HG03439 (cell line): ENCODE data around the gene LPAR1.

Experiments
- ATAC-seq: cut with Tn5 transposase; IDR thresholded peaks from one replicate; pipeline ENCODE4 v1.9.1; 2021; ENCODE audit warnings: mild to moderate bottlenecking, moderate library complexity; ENCODE audit not compliant: unreplicated experiment

The LPAR1 gene

DNA sequence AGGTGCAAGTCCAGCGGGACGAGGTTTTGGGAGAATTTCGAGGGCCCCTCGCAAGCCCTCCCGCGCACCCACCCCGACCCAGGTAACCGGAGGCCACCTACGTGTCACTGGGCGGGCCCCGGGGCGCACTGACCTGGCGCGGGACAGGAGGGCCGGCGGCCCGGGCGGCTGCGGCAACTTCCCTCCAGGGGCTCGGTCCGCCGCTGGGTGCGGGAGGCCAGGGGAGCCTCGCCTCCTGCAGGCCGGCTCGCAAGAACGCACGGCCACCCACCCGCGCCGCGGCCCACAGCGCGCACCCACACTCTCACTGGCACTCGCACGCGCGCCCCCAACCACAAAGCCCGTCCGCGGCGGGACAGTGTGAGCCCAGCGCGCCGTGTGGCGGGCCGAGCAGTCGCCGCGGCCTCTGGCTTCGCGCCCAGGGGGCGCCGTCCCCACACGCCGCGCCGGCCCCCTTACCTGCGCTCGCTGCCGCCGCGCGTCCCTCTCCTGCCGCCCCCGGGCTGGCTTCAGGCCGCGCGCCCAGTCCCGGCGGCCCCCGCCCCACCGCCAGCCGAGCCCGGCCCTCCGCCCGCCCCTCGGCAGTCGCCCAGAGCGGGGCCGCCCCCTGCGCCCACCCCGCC lies 451 bp downstream of the LPAR1 start:
- ATAC-seq: peak; percentile 37

GRCh38 chr9:111037356-111037707 lies 938 bp downstream of the LPAR1 start:
- no peak for ATAC-seq

DNA sequence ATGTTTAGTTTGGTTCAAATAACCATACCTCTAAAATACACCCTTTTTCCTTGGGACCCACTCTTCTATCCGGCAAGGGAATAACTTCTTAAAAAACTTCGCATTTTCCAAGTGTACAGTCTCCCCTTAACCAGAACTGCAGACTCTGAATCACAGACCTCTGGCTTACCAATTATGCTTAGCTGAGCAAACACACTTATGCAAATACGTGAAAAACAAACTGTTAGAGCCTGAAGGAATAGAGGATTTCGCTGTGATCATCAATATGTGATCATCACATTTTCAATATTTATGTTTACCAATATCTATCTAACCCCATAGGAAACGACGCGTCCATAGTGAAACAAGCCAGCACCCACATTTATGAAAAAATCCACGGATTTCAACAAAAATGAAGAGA lies 1.3 kb downstream of the LPAR1 start:
- ATAC-seq: no peak

DNA sequence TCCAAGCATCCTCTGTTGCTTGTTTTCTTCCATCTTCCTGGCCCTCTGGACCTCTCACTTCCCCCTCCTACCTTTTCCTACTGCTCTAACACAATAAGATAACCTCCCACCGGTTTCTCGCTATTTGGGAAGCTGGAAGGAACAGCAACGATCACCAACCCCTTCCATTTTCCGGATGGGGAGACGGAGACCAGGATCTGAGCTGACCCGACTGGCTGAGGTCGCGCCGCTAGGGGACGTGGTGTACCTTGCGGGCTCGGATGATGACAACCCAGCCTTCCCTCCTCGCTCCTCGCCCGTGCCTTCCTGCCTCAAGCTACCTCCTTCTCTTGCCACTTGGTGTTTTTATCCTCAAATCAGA lies 1.9 kb downstream of the LPAR1 start:
- no peak for ATAC-seq

GRCh38 chr9:111035543-111036428 lies 2.5 kb downstream of the LPAR1 start:
- ATAC-seq: no peak

GRCh38 chr9:111034898-111035539 lies 3.3 kb downstream of the LPAR1 start:
- ATAC-seq: no peak

DNA sequence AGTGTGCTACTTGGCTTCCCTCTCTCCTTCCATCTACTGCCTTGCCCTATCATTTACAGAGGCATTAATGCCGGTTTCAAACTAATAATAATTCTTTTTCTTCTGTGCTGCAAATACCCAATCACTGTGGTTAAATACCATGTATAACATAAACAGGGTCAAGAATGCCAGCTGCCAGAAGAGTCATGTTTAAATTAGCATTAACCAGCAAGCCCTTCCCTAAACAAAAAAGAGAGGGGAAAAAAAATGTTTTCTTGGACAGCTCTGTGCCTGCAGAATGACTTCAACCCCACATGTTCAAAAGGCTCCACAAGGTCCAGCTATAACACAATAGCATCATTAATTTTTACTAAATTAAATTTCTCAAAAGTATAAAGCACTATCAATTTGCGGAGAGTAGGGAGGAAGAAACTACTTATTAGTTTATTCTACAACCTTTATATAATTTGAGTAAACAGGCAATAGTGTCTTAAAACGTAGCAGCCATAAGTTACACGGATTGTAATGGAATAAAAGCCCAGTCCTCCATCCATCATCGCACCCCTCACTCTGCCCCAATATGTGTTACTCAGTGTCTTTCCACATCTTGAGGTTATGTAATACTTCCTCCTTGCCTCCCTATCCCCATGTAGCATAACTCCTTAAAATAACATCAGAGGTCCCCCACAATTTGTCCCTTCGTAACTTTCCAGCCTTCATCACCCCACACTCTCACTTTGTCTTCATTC lies 3.9 kb downstream of the LPAR1 start:
- ATAC-seq: no peak

DNA sequence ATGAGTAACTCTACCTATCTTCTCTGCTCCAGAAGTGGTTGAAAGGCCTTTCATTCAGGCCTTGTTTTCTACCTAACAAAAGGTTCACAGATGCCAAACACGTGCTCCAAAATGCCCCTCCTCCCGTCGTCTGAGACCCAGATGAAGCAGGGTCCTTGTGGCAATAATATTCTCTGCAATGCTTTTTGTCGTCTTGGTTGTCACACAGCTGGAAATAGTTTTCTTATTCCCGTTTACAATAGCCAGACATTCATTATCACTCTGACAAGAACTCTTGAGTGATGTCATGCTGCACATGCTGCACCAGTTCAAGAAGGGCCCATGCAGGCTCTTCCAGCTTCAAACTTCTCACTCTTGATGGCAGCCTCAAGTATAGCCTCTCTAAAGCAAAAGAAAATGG lies 7.8 kb downstream of the LPAR1 start:
- ATAC-seq: no peak

DNA sequence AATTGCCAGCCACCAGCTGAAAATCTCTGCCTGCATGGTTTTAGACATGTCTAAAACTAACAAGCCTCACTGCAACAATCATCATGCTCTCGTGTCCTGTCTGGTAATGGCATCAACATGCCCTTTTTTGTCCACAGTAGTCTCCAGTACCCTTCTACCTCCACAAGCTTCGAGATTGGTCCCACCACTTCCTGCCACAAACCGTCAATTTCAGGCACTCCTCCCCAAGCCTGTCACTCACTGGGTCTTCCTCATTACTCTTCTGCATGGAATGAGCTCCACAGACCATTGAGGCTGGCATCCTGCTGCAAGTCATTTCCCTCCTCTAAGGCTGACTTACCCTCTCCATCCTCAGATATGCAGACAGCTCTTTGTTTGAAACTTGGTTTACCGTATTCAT lies 9.0 kb downstream of the LPAR1 start:
- no peak for ATAC-seq

GRCh38 chr9:111027798-111028197 lies 10.5 kb downstream of the LPAR1 start:
- ATAC-seq: no peak

DNA sequence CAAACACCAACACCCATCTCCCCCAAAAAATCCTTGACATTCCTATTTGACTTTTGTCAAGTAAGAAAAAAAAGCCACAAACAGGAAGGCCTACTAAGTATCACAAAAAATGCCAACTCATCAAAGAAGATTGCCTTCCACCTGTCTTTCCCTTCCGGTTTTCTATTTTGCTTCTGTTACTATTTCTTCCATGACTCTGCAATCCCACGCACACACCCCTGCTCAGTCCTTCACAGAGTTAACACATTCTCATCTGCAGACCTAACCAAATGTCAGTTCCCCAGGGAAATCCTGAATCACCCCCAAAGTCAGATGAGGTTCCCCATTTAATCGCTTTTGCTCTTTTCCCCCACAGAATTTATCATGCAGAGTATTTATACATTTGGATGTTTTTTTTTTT lies 15.1 kb downstream of the LPAR1 start:
- no peak for ATAC-seq

DNA sequence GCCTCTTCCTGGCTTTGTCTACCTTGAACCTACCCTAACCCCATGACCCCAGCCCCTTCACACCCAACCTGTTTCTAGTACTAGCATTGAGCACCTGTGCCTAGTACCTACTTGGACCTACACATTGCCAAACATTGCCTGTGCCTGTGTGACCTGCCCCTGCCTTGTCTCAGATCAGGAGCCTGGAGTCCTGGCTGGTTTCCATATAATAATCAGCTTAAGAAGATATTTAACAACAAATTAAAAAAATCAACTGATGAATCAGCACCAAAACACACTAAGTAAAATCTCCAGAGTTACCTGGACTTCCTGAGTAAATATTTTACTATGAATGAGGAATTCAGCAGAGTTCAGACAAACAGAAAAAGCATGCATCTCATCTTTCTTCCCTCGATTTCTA lies 17.7 kb downstream of the LPAR1 start:
- ATAC-seq: no peak

GRCh38 chr9:111016426-111017045 lies 21.7 kb downstream of the LPAR1 start:
- no peak for ATAC-seq

- no peak for ATAC-seq
Observed at GRCh38 chr9:111016016-111016415, 22.3 kb downstream of the LPAR1 start.

DNA sequence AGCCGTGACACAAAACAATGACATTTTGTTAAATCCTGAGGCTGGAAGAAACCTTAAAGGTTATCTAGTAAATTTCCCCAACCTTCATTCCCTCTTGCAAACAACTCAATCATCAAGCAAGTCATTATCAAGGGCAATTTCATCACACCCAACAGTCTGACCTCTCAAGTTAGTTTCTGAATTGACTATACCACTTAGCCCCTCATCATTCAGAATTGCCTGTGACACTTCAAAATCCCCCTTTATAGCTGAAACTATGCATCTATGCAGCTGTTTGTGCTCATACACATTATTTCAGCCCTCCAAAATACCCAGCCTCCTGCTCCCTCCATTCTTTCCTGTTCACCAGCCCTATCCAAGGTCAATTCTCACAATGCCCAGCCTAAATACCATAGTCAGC lies 24.6 kb downstream of the LPAR1 start:
- no peak for ATAC-seq

DNA sequence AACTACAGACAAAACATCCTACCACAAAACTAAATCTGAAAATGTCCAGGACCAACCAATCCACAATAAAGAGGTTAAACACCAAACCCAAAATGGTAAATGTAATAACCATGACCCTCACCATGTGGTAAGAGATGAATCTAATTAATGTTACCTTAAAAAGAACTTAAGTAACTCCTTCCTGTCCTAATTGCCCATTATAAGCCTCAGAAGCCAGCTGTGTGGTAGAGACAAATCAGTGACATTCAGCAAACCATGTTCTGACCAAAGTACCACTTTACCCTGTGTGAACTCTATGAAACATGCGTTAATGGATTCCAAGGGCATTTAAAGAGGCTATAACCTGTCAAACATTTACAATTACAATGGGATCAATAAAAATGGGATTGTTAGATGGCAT lies 25.0 kb downstream of the LPAR1 start:
- ATAC-seq: no peak

GRCh38 chr9:111008158-111009075 lies 29.9 kb downstream of the LPAR1 start:
- no peak for ATAC-seq

DNA sequence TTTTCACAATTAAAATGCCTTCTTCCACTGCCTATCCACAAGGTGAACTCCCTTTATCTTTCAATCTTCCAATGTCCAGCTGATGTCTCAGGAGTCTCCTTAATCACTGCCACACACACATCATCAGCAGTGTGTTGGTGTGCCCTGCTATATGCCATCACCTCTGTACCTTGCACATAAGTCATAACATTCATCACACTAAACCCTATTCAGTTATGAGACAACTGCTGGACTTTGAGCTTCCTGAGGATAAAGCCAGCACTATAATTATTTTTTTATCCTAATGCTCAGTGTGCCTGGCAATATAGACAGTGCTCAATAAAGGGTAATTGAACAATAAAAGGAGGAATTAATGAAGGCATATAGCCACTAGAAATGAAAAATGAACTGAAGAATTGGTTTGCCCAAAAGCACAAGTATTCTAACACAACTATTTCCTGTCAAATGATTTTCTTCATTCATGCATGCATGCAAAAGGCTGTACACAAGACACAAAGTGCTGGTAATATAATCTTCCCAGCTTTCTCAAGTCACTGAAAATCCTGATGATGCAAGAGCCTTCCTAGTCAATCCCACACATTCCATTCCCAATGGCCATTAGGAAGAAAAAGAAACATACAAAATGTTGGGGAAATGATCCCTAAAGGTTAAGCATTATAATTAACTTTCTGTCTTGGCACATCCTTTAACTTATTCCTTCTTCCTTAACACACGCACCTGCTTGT lies 32.4 kb downstream of the LPAR1 start:
- ATAC-seq: no peak

- no peak for ATAC-seq
Observed at GRCh38 chr9:111004936-111005335, 33.3 kb downstream of the LPAR1 start.
